ENCODE results near the gene KMT2E.

The KMT2E gene

DNA sequence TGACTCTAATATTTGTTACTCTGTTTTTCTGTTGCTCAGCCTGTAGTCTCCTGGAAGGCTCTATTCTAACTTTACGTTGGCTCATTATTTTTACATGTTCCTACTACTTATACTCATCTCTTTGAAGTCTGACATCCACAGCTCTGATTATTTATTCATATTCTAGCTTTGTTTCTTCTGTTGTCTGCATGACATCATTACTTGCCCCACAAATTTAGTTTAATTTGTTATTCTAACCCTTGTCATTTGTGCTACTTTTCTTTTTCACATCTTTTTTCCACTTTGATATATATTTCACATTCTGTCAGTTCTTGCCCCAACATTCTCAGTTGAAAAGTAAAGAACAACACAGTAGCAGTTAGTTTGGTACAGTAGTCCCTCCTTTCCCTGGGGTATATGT lies 51.1 kb downstream of the KMT2E start:
- DNase-seq (ENCODE audit: low spot score): no peak
- in situ Hi-C loops (cut with MboI; ENCODE audit: low pct_unique_long_range_greater_than_20kb, low sequenced_read_pairs, unreplicated experiment): no loop called here
- TF ChIP-seq, protein P1, sequence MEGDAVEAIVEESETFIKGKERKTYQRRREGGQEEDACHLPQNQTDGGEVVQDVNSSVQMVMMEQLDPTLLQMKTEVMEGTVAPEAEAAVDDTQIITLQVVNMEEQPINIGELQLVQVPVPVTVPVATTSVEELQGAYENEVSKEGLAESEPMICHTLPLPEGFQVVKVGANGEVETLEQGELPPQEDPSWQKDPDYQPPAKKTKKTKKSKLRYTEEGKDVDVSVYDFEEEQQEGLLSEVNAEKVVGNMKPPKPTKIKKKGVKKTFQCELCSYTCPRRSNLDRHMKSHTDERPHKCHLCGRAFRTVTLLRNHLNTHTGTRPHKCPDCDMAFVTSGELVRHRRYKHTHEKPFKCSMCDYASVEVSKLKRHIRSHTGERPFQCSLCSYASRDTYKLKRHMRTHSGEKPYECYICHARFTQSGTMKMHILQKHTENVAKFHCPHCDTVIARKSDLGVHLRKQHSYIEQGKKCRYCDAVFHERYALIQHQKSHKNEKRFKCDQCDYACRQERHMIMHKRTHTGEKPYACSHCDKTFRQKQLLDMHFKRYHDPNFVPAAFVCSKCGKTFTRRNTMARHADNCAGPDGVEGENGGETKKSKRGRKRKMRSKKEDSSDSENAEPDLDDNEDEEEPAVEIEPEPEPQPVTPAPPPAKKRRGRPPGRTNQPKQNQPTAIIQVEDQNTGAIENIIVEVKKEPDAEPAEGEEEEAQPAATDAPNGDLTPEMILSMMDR (IDR thresholded peaks at IDR 0.05; ENCODE audit: extremely low read depth, insufficient read depth, missing control alignments): no peak

DNA sequence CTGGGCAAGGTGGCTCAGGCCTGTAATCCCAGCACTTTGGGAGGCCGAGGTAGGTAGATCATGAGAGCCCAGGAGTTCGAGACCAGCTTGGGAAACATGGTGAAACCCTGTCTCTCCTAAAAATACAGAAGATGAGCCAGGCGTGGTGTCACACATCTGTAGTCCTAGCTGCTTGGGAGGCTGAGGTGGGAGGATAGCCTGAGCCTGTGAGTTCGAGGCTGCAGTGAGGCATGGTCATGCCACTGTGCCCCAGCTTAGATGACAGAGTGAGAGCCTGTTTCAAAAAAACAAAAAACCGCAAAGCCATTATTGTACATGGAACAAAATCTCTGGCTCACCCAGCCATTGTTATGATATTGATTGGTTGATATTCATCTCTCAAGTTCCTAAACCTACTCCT lies 53.7 kb downstream of the KMT2E start:
- DNase-seq (ENCODE audit: low spot score): no peak
- in situ Hi-C loops (cut with MboI; ENCODE audit: low pct_unique_long_range_greater_than_20kb, low sequenced_read_pairs, unreplicated experiment): no loop called here
- TF ChIP-seq, protein P1 (IDR thresholded peaks at IDR 0.05; ENCODE audit: extremely low read depth, insufficient read depth, missing control alignments): no peak

DNA sequence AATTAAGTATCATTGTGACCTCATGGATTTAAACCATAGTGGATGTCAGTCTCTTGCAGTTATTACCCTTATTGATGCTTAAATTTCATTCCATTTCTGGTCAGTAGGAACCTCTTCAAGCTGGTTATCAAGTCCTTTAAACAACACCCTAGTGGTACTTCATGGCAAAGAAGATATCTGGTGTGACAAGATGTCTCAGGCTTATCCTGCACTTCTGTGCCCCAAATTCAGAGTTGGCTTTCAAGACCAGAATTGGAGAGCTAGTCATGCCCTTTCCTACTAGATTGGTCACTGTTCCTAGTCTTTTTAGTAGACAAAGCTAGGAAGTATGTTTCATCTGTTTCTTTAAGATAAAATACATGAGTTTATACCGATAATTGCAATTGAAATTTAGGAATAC lies 54.9 kb downstream of the KMT2E start:
- TF ChIP-seq, protein P1 (IDR thresholded peaks at IDR 0.05; ENCODE audit: extremely low read depth, insufficient read depth, missing control alignments): no peak
- no peak for DNase-seq (ENCODE audit: low spot score)
- in situ Hi-C loops (cut with MboI; ENCODE audit: low pct_unique_long_range_greater_than_20kb, low sequenced_read_pairs, unreplicated experiment): no loop called here

DNA sequence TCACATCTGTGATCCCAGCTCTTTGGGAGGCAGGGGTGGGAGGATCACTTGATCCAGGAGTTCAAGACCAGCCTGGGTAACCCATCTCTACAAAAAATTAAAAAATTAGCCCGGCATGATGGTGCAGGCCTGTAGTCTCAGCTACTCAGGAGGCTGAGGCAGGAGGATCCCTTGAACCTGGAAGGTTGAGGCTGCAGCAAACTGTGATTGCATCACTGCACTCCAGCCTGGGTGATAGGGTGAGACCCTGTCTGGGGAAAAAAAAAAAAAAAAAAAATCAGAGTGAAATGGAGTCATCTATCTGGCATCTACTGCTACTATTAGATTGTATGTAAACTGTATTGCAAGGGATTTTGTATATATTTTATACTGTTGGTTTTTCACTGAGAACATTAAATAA lies 59.1 kb downstream of the KMT2E start:
- DNase-seq (ENCODE audit: low spot score): no peak
- in situ Hi-C loops (cut with MboI; ENCODE audit: low pct_unique_long_range_greater_than_20kb, low sequenced_read_pairs, unreplicated experiment): no loop called here
- TF ChIP-seq, protein P1 (IDR thresholded peaks at IDR 0.05; ENCODE audit: extremely low read depth, insufficient read depth, missing control alignments): no peak

DNA sequence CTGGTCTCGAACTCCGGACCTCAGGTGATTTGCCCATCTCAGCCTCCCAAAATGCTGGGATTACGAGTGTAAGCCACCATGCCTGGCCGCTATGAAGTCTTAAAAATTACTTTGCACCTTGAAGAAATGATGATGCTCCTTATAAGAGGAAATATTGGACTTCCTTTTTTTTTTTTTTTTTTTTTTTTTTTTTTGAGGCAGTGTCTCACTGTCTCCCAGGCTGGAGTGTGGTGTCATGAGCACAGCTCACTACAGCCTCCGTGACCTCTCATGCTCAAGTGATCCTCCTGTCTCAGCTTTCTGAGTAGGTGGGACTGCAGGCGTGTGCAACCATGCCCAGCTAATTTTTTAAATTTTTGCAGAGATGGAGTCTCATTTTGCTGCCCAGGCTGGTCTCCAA lies 65.3 kb downstream of the KMT2E start:
- in situ Hi-C loops (cut with MboI; ENCODE audit: low pct_unique_long_range_greater_than_20kb, low sequenced_read_pairs, unreplicated experiment): no loop called here

DNA sequence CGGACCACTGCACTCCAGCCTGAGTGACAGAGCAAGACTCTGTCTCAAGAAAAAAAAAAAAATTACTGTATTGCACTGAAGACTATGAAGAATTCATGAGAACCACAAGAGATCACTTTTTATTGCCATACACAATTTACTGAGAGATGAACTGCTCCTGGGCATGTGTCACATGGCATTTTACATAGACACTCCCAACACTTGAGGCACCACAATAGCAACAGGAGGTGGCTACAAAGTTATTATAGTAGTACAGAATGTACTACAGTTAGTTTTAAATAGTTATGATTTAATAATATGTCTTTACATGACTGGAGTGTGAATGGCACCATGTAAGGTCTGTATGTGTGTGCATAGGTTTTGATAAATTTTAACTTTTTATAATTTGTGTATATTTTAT lies 70.6 kb downstream of the KMT2E start:
- in situ Hi-C loops (cut with MboI; ENCODE audit: low pct_unique_long_range_greater_than_20kb, low sequenced_read_pairs, unreplicated experiment): no loop called here
- TF ChIP-seq, protein P1 (IDR thresholded peaks at IDR 0.05; ENCODE audit: extremely low read depth, insufficient read depth, missing control alignments): no peak
- DNase-seq (ENCODE audit: low spot score): no peak

More for the DNA sequence above, 65.3 kb downstream of the KMT2E start:
- TF ChIP-seq, protein P1 (IDR thresholded peaks at IDR 0.05; ENCODE audit: extremely low read depth, insufficient read depth, missing control alignments): no peak
- DNase-seq (ENCODE audit: low spot score): no peak

DNA sequence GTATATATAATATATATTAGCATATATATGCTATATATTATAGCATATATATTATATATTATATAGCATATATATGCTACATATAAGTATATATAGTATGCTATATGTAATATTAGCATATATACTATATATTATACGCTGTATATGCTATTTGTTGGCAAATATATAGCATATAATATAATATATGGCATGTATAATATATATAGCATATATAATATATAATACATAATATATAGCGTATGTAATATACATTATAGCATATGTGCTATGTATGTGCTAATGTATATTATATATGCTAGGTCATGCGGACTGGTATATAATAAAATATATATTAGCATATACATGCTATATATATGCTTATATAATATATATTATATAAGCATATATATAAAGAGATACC lies 72.8 kb downstream of the KMT2E start:
- TF ChIP-seq, protein P1 (IDR thresholded peaks at IDR 0.05; ENCODE audit: extremely low read depth, insufficient read depth, missing control alignments): no peak
- DNase-seq (ENCODE audit: low spot score): no peak
- in situ Hi-C loops (cut with MboI; ENCODE audit: low pct_unique_long_range_greater_than_20kb, low sequenced_read_pairs, unreplicated experiment): no loop called here
